ENCODE data around the gene ARL15. TPM values are rescaled to one million over a fixed set of nuclear protein-coding genes. Genes with fewer than 3 reads are reported as not detected.
"Not testable (repeated sequence)": the region's sequence is repeated elsewhere in the genome, so short reads cannot be mapped to it uniquely, and the experiment has no call there.

The ARL15 gene
- total RNA-seq, 4 donors from 2014 or later, result 8.5 to 19.1 (median 12.0) TPM

DNA sequence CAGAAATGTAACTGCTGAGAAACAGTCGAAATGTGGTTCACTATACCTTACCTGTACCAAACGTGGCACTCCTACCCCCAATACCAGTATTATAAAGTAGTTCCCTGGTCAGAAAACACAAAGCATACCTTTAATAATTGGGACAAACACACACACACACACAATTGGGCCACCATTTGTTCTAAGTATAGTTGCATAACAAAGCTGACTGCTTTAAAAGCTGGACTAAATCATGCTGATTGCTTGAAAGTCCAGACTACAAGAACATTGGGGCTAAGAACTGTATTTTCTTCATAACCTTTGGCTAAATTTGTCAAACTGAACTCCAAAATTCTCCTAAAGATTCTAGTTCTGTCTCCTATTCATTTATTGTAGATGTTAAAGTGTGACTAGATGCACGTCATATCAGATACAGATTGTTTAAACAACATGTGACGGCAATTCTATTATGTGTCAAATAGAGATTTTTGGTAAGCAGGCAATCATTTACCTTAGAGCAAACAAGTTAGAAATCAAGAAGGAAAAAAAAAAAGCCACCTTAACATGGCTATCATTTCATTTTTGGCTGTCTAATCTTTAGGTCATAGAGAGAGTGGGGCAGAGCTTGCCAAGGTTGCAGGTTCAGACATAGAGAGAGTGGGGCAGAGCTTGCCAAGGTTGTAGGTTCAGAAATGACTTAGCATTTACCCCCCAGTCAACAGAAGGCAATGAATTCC, 265.1 kb downstream of the ARL15 start:
- no peak for TF ChIP-seq POLR2A (IDR thresholded peaks at IDR 0.05)
- no peak for TF ChIP-seq CTCF (IDR thresholded peaks at IDR 0.05)
- Histone ChIP-seq H3K27me3 (no peaks in the 10 kb centered on the region), H3K36me3 (no peaks in the 10 kb centered on the region), H3K4me1 (peaks cover 0 to 11% (median 0%) of the 10 kb centered on the region in 3 donors), H3K27ac (no peak overlapping the region), H3K4me3 (no peak overlapping the region), H3K9me3 (no peaks in the 10 kb centered on the region)
- intact Hi-C loops (cut with DNase I), result no loop called here
- WGBS, 2 donors, result 44 to 70% methylated on average over 4 of the region's 4 CpGs
- DNase-seq, result no peak

DNA sequence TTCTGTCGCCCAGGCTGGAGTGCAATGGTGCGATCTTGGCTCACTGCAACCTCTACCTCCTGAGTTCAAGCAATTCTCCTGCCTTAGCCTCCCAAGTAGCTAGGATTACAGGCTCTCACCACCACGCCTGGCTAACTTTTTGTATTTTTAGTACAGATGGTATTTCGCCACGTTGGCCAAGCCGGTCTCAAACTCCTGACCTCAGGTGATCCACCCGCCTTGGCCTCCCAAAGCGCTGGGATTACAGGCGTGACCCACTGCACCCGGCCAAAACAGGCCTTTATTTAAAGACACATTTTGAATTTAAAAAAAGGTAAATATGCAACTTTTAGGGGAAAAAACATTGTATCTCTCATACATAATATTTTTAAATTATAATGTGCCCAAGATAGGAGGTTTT, 266.1 kb downstream of the ARL15 start:
- H3K27ac ChIP-seq; H3K27me3 ChIP-seq; H3K4me3 ChIP-seq; H3K9me3 ChIP-seq; DNase-seq; intact Hi-C loops (cut with DNase I); H3K36me3 ChIP-seq: not testable (repeated sequence)
- WGBS, 2 donors, result 95 to 98% methylated on average over 10 of the region's 10 CpGs
- peaks cover 0 to 11% (median 0%) of the 10 kb centered on the region in 3 donors for H3K4me1 ChIP-seq

DNA sequence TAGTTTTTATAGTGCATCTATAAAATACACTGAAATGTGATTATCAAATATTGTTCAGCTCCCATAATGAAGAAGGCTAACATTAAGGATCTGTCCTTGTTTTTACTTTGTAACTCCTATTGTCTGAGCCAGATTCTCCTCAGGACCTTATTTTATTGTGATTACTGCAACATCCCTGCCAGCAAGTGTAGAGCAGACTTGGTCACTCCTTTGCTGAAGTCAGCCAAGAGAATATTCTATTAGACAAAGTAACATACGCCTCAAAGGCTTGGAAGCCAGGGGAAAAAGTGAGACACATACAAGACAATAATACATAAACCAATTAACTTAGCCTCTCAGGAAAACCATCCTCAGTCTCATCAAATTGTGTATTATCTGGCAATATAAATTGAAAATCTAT, 269.6 kb downstream of the ARL15 start:
- H3K9me3 ChIP-seq, result no peaks in the 10 kb centered on the region
- WGBS, 2 donors, result 67 to 75% methylated on average over 1 of the region's 1 CpG
- TF ChIP-seq CTCF (IDR thresholded peaks at IDR 0.05), result no peak
- intact Hi-C loops (cut with DNase I), result no loop called here
- H3K4me1 ChIP-seq, result peaks cover 0 to 11% (median 0%) of the 10 kb centered on the region in 3 donors
- no peak overlapping the region for H3K4me3 ChIP-seq
- DNase-seq, result no peak
- H3K36me3 ChIP-seq, result no peaks in the 10 kb centered on the region
- no peaks in the 10 kb centered on the region for H3K27me3 ChIP-seq
- H3K27ac ChIP-seq, result no peak overlapping the region

DNA sequence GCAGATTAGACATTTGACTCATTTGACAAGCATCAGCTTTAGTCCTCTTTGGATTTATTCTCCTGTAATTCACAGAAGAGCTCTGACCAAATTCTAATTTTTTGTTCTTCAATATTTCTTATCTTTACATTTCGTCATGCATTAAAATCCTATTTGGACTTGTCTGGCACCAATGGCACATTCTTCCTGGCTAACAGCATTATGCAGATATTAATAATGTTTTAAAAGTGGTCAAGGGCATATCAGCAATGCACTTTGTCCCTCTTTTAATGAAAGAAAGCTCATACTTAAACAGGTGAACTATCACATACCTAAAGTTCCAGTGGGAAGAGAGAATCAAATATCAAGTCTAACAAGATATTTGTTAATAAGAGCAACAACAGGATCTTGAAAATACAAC, 270.4 kb downstream of the ARL15 start:
- H3K36me3 ChIP-seq, result no peaks in the 10 kb centered on the region
- peaks cover 0 to 4% (median 0%) of the 10 kb centered on the region in 3 donors for H3K4me1 ChIP-seq
- no peaks in the 10 kb centered on the region for H3K9me3 ChIP-seq
- no peak overlapping the region for H3K4me3 ChIP-seq
- H3K27me3 ChIP-seq, result no peaks in the 10 kb centered on the region
- no peak for DNase-seq
- WGBS, 2 donors, result 79 to 95% methylated on average over 1 of the region's 1 CpG
- no peak for TF ChIP-seq CTCF (IDR thresholded peaks at IDR 0.05)
- no peak for TF ChIP-seq POLR2A (IDR thresholded peaks at IDR 0.05)
- intact Hi-C loops (cut with DNase I), result no loop called here
- no peak overlapping the region for H3K27ac ChIP-seq

DNA sequence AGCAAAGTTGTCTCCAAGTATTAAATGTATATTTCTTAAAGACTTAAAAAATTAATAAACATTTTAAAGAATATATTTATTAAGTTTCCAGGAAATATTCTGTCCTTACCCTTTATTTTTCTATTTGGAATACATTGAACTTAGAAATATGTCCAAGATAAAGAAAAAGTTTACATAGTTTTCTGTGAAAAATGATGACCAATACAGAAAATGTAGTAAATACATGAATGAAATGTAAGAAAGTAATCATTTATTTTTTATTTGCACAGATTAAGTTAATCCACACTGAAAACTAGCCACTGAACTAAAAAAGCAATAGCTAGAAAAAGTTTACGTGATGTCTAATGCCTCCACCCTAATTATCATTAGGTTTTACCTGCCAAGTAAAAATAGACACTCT, 273.2 kb downstream of the ARL15 start:
- Histone ChIP-seq H3K27ac (no peak overlapping the region), H3K4me1 (no peaks in the 10 kb centered on the region), H3K4me3 (no peak overlapping the region), H3K9me3 (no peaks in the 10 kb centered on the region), H3K27me3 (no peaks in the 10 kb centered on the region), H3K36me3 (no peaks in the 10 kb centered on the region)
- DNase-seq, result no peak
- intact Hi-C loops (cut with DNase I), result no loop called here
- 83% methylated on average over 1 of the region's 1 CpG for WGBS, 2 donors
- TF ChIP-seq CTCF (IDR thresholded peaks at IDR 0.05) (no peak), POLR2A (IDR thresholded peaks at IDR 0.05) (no peak)

DNA sequence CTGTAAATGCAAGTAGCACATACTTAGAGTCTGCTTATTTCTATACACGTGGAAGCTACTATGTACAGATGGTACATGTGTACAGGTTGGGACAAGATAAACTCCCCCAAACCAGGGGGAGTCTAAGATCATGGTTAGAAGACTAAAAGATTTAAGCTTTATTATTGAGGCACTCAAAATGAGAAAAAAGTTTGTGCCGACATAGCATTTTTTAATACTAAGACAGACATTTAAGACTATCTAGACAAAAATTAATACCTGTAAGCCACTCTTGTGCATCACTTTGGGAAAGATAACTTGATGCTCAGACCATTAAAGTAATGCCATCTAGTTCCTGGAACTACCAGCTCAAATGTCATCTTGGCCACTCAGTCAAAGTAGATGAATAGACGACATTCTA, 279.4 kb downstream of the ARL15 start:
- Histone ChIP-seq H3K4me1 (no peaks in the 10 kb centered on the region), H3K27ac (no peak overlapping the region), H3K4me3 (no peak overlapping the region), H3K36me3 (no peaks in the 10 kb centered on the region), H3K9me3 (no peaks in the 10 kb centered on the region), H3K27me3 (no peaks in the 10 kb centered on the region)
- WGBS, 2 donors, result 92 to 95% methylated on average over 3 of the region's 3 CpGs
- TF ChIP-seq CTCF (IDR thresholded peaks at IDR 0.05) (no peak), POLR2A (IDR thresholded peaks at IDR 0.05) (no peak)
- no peak for DNase-seq
- intact Hi-C loops (cut with DNase I), result no loop called here

Measured in esophagus squamous epithelium (tissue), 5 donors.